Activated CD4-positive, alpha-beta T cell treated with anti-CD3 and anti-CD28 coated beads, Interleukin-2, amount 50 U/mL, for 24 hours (primary cell): ENCODE data around the gene ADAMTSL5.
"Not testable (repeated sequence)": the region's sequence is repeated elsewhere in the genome, so short reads cannot be mapped to it uniquely, and the experiment has no call there.

Experiments
- DNase-seq, 2 donors: peaks; one replicate each; pipeline ENCODE4 v3.0.0-alpha.2; 2020; ENCODE audit warnings: low read depth in 1 of 2, low spot score in 1 of 2

Gene ADAMTSL5

DNA sequence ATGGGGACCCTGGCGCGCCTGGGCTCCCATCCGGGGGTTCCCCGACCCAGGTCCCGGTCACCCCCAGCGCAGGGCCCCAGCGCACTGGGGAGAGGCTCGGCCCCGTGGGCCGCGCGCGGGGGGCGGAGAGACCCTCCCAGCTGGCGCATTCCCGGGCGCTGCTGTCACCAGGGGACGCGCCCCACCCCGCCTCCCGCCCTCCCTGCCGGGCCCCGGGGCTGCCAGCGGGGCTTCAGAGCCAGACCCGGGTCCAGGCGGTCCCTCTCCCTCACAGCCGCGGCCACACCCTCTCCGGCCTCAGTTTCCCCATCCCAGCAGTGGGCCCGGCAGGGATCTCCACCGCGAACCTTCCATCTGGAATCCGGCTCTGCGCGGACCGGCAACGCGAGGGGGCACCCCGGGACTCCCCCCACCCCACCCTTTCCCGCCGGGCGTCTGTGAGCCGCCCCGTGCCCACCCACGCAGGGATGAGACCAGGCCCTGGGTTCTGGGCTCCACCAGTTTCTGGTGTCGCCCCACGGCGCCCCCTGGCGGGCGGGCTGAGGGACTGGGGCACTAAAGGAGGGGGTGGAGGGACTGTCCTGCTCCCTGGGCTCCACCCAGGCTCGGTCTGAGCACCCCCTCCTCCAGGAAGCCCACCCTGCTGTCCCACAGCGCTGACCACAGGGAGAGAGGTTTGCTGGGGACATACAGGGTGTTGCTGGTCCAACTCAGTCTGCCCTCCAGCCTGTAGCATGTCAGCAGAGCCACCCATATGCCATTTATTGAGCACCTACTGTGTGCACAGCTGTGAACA lies 878 bp upstream of the ADAMTSL5 start:
- DNase-seq: peak in 1 of 2 donors; percentile 32

DNA sequence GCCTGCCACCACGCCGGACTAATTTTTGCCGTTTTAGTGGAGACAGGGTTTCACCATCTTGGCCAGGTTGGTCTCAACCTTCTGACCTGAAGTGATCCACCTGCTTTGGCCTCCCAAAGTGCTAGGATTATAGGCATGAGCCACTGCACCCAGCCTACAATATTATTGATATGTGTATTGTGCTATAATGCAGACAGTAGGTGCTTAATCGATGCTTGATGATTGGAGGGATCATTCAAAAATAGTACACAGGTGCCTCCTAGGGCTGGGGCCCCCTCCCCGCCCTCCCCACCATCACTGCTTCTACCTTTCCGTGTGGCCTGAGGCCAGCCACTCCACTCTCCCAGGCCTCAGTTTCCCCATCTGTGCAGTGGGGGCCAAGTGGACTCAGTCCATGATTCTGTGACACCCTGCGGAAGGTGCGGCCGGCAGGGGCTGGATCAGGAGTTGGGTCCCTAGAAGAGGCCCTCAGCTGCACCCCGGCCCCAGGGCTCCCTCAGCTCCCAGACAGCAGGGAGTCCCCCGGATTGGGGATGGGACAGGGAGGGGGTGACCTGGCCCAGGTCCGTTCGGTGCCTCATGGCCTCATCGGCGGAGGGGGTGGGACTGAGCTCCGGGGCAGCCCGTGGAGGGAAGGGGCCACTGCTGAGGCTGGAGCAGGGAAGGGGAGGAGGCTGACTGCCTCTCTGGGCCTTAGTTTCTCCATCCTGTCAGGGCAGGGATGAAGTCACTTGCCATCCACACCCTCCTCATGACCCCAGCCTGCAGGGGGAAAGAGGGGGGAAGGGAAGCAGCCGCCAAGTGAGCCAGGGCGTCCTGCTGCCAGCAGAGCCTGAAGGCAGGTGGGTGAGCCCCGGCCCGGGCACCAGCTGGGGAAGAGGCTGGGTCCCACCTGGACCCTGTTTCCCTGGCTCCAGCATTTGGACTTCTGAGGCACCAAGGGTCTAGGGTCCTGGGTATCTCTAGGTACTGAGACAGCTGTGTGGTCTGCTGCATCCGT lies 1.2 kb downstream of the ADAMTSL5 start:
- no peak for DNase-seq

DNA sequence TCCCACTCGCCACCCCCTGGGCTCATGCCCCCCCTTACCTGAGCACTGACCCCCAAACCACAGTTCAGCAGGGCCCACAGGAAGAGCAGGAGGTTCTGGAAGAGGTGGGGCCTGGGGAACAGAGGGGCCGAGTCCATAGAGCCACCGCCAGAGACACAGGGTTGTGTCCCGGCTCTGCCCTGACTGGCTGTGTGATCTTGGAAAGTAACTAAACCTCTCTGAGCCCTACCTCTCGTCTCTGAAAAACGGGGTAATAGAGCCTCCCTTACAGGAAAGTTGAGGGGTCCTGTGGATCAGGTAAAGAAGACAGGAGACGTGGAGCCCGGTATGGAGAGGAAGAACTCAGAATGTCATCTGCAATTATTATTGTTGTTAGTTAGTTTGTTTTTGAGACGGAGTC lies 2.0 kb downstream of the ADAMTSL5 start:
- DNase-seq: no peak

DNA sequence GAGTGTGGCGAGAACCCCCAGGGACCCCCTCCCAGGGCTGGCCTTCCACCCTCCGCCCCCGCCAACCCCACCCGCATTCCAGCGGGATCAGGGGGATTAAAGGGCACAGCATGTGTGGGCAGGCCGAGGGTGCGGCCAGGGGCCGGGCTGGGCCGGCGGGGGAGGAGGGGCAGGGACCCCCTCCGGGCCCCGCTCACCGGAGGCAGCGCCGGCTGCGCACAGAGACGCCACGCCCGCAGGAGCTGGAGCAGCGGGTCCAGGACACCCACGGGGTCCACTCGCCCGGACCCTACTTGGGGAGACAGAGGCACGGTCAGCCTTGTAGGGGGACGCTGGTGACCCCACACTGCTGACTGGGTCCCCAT lies 2.4 kb downstream of the ADAMTSL5 start:
- no peak for DNase-seq

DNA sequence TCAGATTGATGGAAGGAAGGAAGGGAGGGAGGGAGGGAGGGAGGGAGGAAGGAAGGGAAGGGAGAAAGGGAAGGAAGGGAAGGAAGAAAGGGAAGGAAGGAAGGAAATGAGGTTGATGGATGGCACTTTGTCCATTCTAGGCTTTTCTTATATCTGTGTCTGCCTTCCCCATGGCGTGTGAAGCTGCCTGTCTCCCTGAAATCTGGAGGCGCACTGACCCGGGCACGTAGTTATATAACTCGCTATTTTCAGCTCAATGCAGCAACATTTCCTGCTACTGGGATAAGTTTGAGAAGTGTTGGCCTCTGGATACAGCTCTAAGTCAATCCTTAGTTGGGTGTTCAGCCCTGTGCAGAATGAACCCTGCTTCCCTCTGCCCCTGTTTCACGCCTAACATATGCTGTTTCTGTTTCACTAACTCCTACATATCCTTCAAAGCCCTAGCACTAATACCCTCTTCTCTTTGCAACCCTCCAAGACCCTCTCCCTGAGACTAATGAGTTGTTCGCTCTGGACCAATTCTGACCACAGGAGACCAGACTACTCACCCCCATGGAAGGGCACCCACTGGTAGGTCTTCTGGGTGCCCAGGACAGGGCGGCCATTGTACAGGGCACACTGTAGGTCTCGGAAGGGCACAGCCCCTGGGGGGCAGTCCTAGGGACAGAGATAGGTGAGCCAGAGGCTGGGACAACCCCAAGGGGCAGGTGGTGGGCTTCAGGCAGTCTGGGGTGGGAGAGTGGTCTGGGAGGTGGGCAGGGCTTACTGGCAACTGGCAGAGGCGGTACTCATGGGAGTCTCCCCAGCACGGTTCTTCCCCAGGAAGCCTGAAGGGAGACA lies 3.0 kb downstream of the ADAMTSL5 start:
- DNase-seq: no peak

DNA sequence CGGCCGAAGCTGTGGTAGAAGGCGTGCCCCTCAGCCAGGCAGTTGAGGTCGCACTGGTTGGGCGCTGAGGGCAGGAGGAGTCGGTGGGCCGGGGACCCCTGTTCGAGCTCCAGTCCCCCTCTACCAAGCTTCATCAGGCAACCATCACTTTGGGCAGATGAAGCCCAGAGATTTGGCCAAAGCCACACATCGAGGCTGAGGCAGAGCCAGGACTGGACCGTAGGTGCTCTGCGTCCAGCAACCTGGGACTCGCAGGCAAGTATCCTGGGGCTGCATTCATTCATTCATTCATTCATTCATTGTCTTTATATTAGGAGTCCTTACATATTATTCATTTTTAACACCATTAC lies 4.3 kb downstream of the ADAMTSL5 start:
- DNase-seq: no peak

DNA sequence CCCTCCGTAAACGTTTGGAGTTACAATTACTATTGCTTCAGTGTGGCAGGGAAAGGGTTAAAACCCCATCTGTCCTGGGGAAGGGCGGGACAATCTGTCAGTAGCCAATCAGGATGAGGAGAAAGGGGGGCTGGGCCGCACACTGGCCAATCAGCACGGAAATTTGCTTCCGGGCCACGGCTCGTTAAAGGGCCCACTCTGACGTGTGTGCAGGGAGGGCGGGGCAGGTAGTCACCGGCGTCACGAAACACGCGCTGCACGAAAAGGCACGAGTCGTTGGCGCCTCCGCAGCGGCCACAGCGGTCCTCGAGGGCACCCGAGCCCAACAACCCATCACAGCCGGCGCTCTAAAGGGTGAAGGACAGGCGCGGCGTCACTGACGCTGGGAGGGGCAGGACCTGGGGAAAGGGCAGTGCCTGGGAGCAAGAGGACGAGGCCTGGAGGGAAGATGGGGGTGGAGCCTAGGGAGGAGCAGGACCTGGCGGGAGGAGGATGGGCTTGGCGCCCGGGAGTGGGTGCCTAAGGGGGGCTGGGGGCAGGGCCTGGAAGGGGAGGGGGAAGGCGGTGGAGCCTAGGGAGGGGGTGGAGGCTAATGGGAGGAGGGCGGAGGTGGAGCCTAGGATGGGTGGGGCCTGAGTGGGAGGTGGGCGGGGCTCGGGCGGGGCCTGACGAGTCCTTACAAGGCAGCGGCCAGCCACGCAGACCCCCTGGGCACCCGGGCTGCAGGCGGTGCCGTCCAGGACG lies 4.9 kb downstream of the ADAMTSL5 start:
- DNase-seq: peak; percentile 75 to 88

DNA sequence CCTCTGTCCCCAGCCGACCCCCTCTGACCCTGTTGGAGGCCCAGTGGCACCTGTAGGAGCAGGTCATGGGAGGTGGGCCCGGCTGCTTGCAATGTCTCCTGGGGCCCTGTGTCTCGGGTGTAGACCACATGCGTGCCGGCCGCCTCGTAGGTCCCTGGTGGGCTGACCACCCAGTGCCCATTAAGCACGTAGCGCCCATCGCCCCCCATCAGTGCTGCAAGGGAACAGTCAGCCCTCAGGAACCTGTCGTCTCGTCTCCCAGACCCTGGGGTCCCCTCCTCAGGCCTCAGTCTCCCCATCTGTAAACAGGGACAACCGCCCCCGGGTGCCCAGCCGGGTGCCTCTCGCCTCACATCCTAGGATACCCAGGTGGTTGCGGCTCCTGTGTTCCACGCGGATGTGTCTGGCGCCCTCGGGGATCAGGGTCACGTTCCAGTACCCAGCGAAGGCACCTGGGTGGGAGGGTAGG lies 5.6 kb downstream of the ADAMTSL5 start:
- DNase-seq: no peak

DNA sequence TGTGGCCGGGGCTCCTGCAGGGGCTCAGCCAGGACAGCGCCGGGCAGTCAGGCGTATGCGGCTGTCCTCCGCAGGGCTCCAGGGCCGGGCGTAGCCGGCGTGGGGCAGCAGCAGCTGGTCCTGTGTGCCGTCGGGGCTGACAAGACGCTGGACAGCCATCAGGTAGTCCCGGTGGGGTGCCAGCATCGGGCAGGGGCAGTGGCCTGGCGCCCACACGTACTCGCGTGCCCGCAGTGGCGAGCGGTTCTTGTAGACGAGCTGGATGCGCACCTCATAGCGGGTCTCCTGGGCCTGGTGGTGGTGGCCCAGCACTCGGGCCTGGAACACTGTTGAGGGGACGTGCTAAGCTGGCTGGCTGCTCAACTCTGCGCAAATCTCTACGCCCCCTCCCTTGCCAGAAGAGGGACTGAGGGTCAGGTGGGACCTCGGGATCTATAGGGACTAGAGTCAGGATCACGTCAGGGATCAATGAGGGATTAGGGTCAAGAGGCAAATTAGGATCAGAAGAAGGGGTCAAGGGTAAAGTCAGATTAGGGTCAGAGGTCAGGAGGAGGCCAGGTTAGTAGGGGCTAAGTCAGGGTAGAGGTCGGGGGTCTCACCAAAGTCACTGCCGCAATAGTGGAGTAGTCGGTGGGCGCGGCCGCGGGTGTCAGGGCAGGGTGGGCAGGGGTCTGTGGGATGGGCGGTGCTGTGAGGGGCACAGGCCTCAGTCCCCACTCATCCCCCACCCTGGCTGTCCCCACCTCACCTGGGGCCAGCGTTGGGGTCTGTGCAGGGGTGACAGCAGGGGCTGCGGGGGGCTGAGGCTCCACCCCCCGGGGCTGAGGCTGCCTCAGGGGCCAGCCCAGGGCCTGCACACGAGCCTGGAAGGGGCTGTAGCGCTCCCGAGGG lies 6.6 kb downstream of the ADAMTSL5 start:
- no peak for DNase-seq

DNA sequence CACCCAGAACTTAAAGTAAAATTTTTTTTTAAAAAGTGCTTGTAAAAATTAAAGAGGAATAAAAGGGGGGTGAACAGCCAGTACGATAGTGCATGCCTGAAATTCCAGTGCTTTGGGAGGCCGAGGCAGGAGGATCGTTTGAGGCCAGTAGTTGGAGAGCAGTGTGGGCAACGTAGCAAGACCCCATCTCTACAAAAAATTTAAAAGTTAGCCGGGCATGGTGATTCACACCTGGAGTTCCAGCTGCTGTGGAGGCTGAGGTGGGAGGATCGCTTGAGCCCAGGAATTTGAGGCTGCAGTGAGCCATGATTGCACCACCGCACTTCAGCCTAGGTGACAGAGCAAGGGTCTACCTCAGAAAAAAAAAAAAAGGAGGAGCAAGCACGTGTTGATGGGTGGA lies 7.8 kb downstream of the ADAMTSL5 start:
- no peak for DNase-seq

DNA sequence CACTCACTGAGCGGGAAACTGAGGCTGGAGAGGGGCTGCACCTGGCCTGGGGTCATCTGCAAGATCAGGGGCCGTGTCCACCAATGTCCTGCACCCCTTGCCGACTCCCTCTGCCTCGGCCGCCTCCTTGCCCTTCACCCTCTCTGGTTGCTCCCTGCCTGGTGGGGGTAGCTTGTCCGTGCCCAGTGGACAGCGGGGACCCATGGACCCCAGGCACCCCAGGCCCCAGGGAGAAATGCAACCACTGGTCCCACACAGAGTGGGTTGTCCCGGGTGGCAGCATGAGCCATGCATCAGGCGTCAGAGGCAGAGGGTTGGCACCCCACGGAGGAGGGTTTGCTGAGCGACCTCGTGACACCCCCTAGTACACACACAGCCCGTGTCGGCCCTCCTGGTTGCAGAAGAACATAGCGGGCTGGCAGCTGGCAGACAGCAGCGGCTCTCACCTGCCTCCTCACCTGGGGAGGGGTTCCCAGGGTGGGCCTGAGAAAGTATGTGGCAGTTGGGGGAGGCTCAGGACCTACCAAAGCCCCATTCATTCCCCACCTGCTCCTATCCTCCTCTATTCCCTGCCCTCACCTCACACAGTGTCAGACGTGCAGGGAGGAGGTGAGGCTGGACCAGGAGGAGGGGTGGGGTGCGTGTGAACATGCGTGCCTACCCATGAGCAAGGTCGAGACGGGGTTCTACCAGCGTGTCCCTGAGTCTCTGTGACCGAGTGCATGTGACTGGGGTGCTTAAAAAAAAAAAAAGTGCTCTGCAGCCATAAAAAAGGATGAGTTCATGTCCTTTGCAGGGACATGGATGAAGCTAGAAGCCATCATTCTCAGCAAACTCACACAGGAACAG lies 8.7 kb downstream of the ADAMTSL5 start:
- DNase-seq: no peak

DNA sequence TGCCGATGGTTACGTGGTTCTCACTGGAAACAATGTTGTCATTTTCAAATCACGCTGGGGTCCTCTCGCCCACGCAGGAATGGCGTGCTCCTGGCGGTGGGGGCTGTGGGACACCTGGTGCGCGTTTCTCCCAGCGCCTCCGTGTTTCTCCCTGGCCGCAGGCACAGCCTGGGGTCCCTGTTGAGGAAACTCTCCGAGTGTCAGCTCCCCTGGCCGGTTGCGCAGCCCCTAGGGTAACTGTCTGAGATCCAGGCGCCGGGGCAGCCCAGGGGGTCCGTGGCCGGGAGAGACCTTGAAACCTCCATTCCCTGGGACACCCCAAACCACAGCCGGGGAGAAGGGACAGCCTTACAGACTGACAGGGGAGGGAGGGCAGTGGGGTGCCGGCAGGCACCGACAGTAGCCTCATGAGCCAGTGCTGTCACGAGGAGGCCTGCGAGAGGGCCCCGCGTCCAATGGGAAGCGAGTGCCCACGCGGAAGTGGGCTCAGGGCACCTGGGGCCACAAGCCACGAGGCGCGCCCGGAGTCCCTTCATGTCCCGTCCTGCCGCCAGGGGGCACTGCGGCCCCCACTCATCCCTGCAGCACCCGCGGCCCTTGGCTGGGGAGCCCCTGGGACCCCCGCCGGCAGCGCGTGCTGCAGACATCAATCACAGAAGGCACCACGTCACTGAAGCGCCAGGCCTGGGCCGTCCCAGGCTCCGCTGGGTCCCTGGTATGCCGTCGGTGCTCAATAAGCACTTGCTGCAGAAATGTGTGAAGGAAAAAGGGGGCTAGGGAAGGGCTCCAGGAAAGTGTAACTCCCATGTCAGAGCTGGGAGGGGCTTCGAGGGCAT lies 9.5 kb downstream of the ADAMTSL5 start:
- DNase-seq: peak; percentile 52 to 55

DNA sequence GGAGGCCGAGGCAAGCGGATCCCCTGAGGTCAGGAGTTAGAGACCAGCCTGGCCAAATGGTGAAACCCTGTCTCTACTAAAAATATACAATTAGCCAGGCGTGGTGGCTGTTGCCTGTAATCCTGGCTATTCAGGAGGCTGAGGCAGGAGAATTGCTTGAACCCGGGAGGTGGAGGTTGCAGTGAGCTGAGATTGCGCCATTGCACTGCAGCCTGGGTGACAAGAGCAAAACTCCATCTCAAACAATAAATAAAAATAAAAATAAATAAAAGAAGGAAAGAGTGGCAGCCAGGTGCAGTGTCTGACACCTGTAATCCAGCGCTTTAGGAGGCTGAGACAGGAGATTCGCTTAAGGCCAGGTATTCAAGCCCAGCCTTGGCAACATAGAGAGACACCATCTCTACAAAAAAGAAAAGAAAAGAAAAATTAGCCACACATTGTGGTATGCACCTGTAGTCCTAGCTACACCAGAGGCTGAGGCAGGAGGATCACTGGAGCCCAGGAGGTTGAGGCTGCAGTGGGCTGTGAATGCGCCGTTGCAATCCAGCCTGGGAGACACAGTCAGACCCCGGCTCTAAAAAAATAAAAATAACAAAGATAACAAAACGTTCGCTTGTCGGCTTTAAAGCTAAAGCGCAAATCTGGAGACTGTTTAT lies 10.3 kb downstream of the ADAMTSL5 start:
- no peak for DNase-seq

DNA sequence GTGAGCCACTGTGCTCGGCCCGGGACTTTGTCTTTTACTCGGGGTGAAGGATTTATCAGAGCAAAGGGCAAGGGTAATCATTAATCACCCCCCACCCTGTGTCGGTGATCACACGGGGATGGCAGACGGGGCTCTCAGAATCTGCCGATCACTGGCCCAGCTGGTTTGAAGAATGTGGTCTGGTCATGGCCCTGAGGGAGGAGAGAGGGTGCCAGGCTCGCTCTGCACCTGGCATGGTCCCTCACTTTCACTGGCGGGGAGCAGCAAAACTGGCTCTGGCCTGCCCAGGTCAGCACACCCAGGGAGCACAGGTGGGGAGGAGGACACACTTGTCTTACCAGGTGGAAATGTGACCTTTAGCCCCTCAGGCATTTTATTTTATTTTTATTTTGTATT lies 11.6 kb downstream of the ADAMTSL5 start:
- DNase-seq: no peak

DNA sequence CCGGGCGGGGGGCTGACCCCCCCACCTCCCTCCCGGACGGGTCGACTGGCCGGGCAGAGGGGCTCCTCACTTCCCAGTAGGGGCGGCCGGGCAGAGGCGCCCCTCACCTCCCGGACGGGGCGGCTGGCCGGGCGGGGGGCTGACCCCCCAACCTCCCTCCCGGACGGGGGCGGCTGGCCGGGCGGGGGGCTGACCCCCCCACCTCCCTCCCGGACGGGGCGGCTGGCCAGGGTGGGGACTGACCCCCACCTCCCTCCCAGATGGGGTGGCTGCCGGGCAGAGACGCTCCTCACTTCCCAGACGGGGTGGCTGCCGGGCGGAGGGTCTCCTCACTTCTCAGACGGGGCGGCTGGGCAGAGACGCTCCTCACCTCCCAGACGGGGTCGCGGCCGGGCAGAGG lies 13.6 kb downstream of the ADAMTSL5 start:
- not testable (repeated sequence) for DNase-seq

DNA sequence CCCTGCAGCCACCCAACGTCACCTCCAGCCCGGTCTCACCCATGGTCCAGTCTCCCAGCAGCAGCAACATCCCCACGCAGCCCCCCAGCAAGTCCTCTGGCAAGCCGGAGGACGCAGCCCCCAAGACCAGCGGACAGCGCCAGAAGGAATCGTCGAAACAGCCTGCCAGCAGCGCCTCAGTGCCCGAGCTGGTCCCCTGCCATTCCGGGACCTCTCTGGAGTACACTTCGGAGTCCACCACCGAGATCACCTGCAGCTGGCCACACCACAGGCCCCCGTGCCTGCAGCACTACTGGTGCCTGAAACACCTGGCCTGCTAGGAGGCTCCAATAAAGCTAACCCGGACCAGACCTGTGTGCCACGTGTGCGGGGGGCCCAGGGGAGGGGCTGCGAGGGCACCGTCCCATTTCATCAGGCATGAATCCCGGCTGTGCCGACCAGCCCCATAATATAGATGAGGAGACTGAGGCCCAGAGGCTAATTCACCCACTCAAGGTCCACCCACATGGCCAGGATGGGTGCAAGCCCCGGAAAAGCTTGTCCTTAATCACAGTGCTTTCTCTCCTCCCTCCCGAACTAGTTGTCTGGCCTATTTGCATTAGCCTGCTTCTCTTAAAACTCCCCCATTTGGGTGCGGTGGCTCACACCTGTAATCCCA lies 15.1 kb downstream of the ADAMTSL5 start:
- no peak for DNase-seq
